Stomach smooth muscle (tissue), 2 donors: ENCODE data around the gene ILF2.

Experiments used
- H3K27ac ChIP-seq: one replicate; pipeline ENCODE4 v1.7.0; 2013; ENCODE audit warnings: mild to moderate bottlenecking, low read length, inconsistent platforms
- H3K27me3 ChIP-seq, 2 donors: one replicate each; pipeline ENCODE4 v1.7.0; 2013; ENCODE audit warnings: low read length in 2 of 2; ENCODE audit not compliant: insufficient read depth in 2 of 2, control insufficient read depth in 1 of 2
- H3K36me3 ChIP-seq, 2 donors: one replicate each; pipeline ENCODE4 v1.7.0; 2013; ENCODE audit warnings: low read length in 2 of 2; ENCODE audit not compliant: control insufficient read depth in 2 of 2, insufficient read depth in 2 of 2
- H3K4me1 ChIP-seq: one replicate; pipeline ENCODE4 v1.7.0; 2013; ENCODE audit warnings: low read length; ENCODE audit not compliant: control insufficient read depth, insufficient read depth
- H3K4me3 ChIP-seq, 2 donors: one replicate each; pipeline ENCODE4 v1.7.0; 2013; ENCODE audit warnings: low read length in 2 of 2
- H3K9ac ChIP-seq, 2 donors: one replicate each; pipeline ENCODE4 v1.7.0; 2013; ENCODE audit warnings: low read length in 2 of 2, mild to moderate bottlenecking in 1 of 2
- H3K9me3 ChIP-seq, 2 donors: one replicate each; pipeline ENCODE4 v1.7.0; 2013; ENCODE audit warnings: low read length in 2 of 2; ENCODE audit not compliant: control insufficient read depth in 2 of 2
- donor health status: healthy.
- donor health status: Pancreatic carcinoma.

ILF2 gene

DNA sequence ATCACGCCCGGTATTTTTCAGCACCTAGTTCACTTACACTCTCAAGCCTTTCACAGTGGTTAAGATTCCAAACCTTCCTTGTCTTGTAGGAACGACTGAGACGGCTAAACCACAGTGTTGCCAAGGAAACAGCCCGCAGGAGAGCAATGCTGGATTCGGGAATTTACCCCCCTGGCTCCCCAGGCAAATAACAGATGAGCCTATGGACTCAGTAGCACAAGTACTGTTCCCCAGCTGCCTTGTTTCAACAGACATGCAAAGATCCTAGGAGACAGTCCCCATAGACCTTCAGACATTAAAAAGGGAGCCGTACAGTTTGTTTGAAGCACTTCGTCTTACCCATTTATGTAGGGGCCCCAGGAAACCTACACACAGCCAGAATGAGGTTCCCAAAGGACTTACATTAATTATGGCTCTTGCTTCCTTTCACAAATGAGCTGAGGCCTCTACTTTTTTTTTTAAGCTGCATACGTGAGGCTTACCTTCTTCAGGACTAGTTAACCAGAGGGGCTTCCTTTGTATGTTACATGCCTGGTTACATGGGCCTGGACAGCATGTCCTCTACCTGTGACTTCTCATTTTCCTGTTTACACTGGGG is 9.6 kb downstream of the ILF2 start:
- H3K36me3 ChIP-seq = peaks cover 44 to 45% of the 10 kb centered on the region in 2 donors
- H3K4me3 ChIP-seq = no peak overlapping the region
- no peaks in the 10 kb centered on the region for H3K27me3 ChIP-seq
- no peak overlapping the region for H3K9ac ChIP-seq
- no peaks in the 10 kb centered on the region for H3K9me3 ChIP-seq
- H3K27ac ChIP-seq = no peak overlapping the region
- H3K4me1 ChIP-seq = peaks cover 11% of the 10 kb centered on the region

DNA sequence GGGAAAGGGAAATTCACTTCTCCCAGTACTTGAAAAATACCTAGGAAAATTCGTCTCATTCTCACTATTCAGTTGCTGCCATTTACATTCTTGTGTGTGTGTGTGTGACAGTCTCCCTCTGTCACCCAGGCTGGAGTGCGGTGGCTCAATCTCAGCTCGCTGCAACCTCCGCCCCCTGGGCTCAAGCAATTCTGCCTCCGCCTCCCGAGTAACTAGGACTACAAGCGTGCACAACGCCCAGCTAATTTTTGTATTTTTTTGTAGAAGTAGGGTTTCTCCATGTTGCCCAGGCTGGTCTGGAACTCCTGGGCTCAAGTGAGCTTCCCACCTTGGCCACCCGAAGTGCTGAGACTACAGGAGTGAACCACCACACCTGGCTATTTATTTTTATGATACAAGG is 11.1 kb downstream of the ILF2 start:
- peak overlapping the region; percentile 89 to 96 for H3K4me3 ChIP-seq
- no peaks in the 10 kb centered on the region for H3K27me3 ChIP-seq
- H3K27ac ChIP-seq = peak overlapping the region; percentile 80
- peak overlapping the region in 1 of 2 donors; percentile 94 for H3K9ac ChIP-seq
- H3K36me3 ChIP-seq = peaks cover 30 to 32% of the 10 kb centered on the region in 2 donors
- H3K4me1 ChIP-seq = peaks cover 11% of the 10 kb centered on the region
- no peaks in the 10 kb centered on the region for H3K9me3 ChIP-seq

DNA sequence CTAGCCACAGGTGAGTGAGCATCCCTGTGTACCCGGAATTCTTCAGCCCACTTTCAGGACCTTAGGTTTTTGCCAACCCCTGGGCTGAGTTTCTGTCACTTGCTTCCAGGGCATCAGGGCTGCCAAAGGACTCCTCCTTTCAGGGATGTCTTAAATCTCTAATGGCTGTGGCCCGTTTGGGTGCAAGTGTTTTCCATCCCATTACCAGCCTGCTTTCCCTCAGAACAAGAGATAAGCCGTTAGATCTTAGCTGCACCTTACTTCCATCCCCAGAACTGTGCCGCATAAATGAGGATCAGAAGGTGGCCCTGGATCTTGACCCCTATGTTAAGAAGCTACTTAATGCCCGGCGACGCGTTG is 11.6 kb downstream of the ILF2 start:
- Histone ChIP-seq H3K4me1 (peaks cover 11% of the 10 kb centered on the region), H3K27ac (peak overlapping the region; percentile 80), H3K36me3 (peaks cover 26 to 28% of the 10 kb centered on the region in 2 donors), H3K4me3 (peak overlapping the region; percentile 89 to 96), H3K9ac (peak overlapping the region; percentile 93 to 94), H3K9me3 (no peaks in the 10 kb centered on the region), H3K27me3 (no peaks in the 10 kb centered on the region)

DNA sequence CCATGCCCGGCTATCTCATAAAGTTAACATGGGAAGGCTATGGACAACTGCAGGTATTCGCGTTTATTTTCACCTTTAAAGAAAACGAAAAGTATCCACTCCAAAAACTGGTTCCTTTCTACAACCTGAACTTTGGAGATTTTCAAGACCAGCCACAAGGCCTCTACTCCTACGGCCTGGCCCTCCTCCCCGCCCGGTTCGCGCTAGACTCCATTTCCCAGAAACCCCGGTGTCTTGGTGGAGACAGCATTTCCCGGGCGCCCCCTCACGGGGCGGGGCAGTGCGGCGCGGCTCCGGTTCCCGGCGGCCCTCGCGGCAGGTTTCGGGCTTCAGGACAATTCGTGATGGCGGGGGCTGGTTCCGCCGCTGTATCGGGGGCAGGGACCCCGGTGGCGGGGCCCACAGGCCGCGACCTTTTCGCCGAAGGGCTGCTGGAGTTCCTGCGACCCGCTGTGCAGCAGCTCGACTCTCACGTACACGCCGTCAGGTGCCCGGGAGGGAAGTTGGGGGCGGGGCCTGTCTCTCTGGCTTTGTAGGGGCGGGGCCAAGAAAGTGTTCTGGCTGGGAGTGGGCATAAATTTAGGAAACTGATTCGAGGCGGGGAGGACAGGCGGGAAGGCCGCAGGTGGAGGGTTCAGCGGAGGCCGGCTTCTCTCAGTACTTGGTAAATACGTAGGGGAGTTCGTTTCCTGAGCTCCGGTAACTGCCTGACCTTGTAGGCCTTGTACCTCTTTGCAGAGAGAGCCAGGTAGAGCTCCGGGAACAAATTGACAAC is 12.2 kb downstream of the ILF2 start, which contains the start of gene SNAPIN:
Gene SNAPIN (plus strand): TSS at position 304 of the 775 bp plus-strand sequence. CDS start 41 bp downstream, at position 345.
- no peaks in the 10 kb centered on the region for H3K27me3 ChIP-seq
- H3K9me3 ChIP-seq = no peaks in the 10 kb centered on the region
- peak within 1 kb of the TSS; percentile 93 to 94 for H3K9ac ChIP-seq
- H3K27ac ChIP-seq = peak within 1 kb of the TSS; percentile 80
- H3K36me3 ChIP-seq = peaks cover 22 to 25% of the 10 kb centered on the region in 2 donors
- H3K4me3 ChIP-seq = peak within 1 kb of the TSS; percentile 89 to 96
- peaks cover 11% of the 10 kb centered on the region for H3K4me1 ChIP-seq

DNA sequence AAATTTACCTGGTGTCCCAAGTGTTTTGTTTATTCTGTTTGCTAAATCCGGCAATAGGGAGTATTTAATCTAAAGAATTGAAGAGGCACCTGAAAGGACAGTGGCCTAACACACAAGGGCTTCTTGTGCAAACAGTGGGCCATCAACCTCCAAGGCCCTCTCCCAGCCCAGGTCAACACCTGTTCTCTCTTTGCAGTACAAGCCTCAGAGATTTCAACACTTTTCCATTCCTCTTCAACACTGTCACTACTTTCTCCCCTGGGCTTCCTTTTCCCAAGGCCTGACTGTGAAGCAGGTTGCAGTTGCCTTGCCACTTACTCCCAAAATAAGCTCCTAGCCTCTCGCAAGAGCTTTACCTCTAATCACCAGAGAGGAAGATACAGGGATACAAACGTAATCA is 15.5 kb downstream of the ILF2 start:
- no peaks in the 10 kb centered on the region for H3K9me3 ChIP-seq
- H3K36me3 ChIP-seq = no peaks in the 10 kb centered on the region
- no peak overlapping the region for H3K27ac ChIP-seq
- H3K27me3 ChIP-seq = no peaks in the 10 kb centered on the region
- H3K9ac ChIP-seq = no peak overlapping the region
- H3K4me3 ChIP-seq = no peak overlapping the region
- H3K4me1 ChIP-seq = peaks cover 13% of the 10 kb centered on the region

DNA sequence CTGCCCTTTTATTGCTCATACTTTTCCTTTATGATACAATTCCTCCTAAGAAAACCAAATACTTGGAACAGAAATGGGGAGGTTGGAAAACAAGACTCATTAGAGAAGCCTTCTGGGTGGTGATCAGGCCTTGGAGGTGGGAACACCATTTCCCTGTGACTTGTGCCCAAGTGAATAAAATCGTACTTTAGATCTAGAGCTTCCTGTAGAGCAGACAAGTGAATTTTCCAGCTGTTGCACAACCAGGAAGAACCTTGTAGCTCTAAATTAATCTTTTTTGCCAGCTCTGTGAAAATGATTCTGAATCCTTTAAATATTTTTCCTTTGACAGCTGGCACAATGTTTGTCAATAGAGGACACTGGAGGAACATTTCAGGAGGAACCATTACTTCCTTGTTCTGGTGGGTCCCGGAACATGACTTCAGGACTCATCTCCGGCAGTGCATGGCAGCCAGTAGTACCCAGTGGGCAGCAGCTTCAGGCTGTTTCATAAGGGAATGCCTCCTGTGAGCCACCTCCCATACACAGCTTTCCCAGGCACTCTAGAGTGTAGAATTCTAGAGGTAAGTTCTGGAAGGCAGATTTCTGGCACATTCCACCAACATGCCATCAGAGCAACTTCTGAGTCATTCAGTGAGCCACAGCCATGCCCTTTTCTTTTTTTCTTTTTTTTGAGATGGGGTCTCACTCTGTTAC is 17.8 kb downstream of the ILF2 start:
- Histone ChIP-seq H3K27me3 (no peaks in the 10 kb centered on the region), H3K36me3 (no peaks in the 10 kb centered on the region), H3K4me1 (peaks cover 7% of the 10 kb centered on the region), H3K27ac (no peak overlapping the region), H3K4me3 (no peak overlapping the region), H3K9ac (no peak overlapping the region), H3K9me3 (no peaks in the 10 kb centered on the region)

DNA sequence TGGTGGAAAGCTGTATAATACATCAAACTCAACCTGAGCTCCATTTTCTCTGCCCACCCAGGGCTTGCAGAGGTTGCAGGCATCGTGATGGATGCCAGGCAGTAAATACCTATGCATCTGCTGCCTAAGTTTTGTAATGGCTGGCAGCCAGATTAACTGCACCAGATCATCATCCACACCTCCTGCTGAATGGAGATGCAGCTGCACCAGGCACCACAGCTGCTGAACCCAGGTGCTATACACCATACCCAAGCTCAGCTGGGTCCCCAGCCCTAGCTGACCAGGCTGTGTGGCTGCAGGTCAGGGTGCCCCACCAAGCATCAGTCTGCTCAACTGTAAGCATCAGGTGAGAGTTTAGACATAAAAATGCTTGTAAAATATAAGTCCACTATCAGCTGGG is 19.0 kb downstream of the ILF2 start:
- H3K4me3 ChIP-seq = no peak overlapping the region
- no peaks in the 10 kb centered on the region for H3K36me3 ChIP-seq
- H3K27me3 ChIP-seq = no peaks in the 10 kb centered on the region
- peaks cover 11% of the 10 kb centered on the region for H3K4me1 ChIP-seq
- H3K27ac ChIP-seq = no peak overlapping the region
- no peaks in the 10 kb centered on the region for H3K9me3 ChIP-seq
- H3K9ac ChIP-seq = no peak overlapping the region

DNA sequence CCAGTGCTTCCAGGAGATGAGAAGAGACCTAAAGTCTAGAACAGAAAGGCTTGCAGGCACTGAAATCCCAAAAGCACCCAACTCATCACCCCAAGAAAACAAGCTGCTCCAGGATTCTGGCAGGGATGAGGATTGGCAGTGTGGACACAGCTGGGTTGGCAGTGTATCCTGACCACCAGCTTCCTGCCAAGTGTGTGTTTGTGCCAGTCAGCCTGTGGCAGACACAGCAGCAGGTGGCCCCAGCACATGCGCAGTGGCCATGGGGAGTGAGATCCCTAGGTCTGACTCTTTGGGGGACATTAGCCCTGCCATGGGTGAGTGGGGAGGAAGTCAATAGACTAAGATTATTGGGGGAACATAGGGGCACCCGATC is 20.9 kb downstream of the ILF2 start:
- Histone ChIP-seq H3K9me3 (no peaks in the 10 kb centered on the region), H3K9ac (peak overlapping the region in 1 of 2 donors; percentile 4), H3K27ac (no peak overlapping the region), H3K4me1 (peaks cover 13% of the 10 kb centered on the region), H3K4me3 (no peak overlapping the region), H3K27me3 (no peaks in the 10 kb centered on the region), H3K36me3 (peaks cover 10% of the 10 kb centered on the region in 2 donors)

DNA sequence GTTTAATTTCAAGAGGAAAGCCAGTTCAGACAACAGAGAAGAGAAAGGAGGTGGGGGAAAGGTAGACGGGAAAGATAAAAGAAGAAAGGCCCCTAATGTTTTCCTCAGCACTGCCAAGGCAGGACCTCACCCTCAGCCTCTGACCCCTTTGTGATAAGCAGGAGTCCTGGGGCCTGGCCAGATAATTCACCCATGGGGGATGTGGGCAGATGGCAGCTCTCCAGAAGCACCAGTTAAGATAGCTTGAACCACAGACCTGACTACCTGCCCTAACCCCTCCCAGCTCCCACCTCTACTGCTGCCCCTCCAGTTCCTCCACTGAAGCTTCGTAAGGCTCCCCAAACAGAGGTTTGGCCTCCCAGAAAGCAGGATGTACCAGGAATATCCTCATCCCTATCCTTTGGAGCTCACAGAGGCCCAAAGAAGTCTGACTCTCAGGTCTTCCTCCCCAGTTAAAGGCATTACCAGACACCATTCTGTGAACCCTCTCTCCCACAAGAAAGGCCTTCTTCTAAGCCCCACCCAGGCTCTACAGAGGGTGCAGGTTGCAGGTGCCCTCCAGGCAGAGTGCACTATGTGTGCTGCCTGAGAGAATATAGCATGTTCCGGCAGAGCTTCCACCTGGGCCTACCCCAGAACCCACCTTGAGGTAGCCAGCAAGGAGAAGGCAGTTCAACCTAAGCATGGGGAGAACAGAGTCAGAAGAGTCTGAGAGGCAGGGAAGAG is 21.5 kb downstream of the ILF2 start:
- H3K27ac ChIP-seq = no peak overlapping the region

DNA sequence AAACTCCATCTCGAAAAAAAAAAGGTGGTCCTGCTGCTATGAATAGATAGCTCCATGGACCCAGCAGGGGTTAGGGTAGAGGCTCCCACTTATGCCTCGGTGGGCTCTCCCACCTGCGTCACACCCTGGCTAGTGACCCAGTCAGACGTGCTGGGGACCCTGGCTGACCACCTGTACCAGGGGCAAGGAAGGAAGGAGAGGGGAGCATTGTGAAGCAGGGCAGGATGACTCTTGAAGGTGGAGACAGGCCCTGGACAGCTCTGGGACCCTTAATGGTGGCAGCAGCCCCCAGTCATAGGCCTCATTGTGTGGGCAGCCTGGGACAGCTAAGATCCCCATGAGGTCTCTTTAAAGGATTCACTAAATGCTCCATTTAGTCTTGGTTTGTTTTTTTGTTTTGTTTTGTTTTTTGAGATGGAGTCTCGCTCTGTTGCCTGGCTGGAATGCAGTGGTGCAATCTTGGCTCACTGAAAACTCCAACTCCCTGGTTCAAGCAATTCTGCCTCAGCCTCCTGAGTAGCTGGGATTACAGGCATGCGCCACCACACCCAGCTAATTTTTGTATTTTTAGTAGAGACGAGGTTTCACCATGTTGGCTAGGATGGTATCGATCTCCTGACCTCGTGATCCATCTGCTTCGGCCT is 22.7 kb downstream of the ILF2 start:
- H3K9ac ChIP-seq = no peak overlapping the region
- peaks cover 16 to 20% of the 10 kb centered on the region in 2 donors for H3K36me3 ChIP-seq
- no peak overlapping the region for H3K27ac ChIP-seq
- peaks cover 13% of the 10 kb centered on the region for H3K4me1 ChIP-seq
- no peaks in the 10 kb centered on the region for H3K9me3 ChIP-seq
- H3K27me3 ChIP-seq = no peaks in the 10 kb centered on the region
- no peak overlapping the region for H3K4me3 ChIP-seq

More for the DNA sequence above, 21.5 kb downstream of the ILF2 start:
- Histone ChIP-seq H3K9ac (peak overlapping the region in 1 of 2 donors; percentile 4), H3K9me3 (no peaks in the 10 kb centered on the region), H3K4me3 (no peak overlapping the region), H3K4me1 (peaks cover 13% of the 10 kb centered on the region), H3K36me3 (peaks cover 12% of the 10 kb centered on the region in 2 donors), H3K27me3 (no peaks in the 10 kb centered on the region)
